ENCODE measurements around the gene CYP4F22.

Gene CYP4F22

DNA sequence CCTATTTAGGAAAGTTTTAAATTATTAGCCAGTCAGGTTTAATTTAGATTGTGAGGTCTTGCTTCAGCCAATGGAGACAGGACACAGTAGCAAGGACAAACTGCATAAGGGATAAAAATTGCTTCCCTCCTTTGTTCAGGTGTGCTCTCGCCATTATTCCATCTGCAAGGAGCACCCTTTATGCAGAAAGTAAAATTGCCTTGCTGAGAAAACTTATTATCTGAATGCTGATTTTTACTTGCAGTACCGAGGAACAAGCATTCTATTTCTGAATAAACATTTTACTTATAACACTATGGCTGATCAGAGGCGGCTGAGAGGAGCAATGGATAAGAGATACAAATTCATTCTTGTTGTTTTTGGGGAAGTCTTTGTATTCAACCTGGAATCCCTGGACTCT lies 8.0 kb downstream of the CYP4F22 start:
- no peak for DNase-seq (ENCODE audit: low read depth)
- no peak overlapping the region for H3K4me3 ChIP-seq (ENCODE audit: low read length)
- TF ChIP-seq, protein P1, sequence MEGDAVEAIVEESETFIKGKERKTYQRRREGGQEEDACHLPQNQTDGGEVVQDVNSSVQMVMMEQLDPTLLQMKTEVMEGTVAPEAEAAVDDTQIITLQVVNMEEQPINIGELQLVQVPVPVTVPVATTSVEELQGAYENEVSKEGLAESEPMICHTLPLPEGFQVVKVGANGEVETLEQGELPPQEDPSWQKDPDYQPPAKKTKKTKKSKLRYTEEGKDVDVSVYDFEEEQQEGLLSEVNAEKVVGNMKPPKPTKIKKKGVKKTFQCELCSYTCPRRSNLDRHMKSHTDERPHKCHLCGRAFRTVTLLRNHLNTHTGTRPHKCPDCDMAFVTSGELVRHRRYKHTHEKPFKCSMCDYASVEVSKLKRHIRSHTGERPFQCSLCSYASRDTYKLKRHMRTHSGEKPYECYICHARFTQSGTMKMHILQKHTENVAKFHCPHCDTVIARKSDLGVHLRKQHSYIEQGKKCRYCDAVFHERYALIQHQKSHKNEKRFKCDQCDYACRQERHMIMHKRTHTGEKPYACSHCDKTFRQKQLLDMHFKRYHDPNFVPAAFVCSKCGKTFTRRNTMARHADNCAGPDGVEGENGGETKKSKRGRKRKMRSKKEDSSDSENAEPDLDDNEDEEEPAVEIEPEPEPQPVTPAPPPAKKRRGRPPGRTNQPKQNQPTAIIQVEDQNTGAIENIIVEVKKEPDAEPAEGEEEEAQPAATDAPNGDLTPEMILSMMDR (conservative IDR thresholded peaks at IDR 0.05; ENCODE audit: low read depth, low read length): no peak

GRCh38 chr19:15517778-15518177 lies 9.5 kb downstream of the CYP4F22 start:
- no peak for DNase-seq (ENCODE audit: low read depth)
- TF ChIP-seq, protein P1 (conservative IDR thresholded peaks at IDR 0.05; ENCODE audit: low read depth, low read length): no peak
- no peak overlapping the region for H3K4me3 ChIP-seq (ENCODE audit: low read length)

GRCh38 chr19:15519433-15519976 lies 11.2 kb downstream of the CYP4F22 start:
- no peak for DNase-seq (ENCODE audit: low read depth)
- TF ChIP-seq, protein P1 (conservative IDR thresholded peaks at IDR 0.05; ENCODE audit: low read depth, low read length): no peak
- H3K4me3 ChIP-seq (ENCODE audit: low read length): no peak overlapping the region

GRCh38 chr19:15524781-15525180 lies 16.5 kb downstream of the CYP4F22 start:
- no peak for DNase-seq (ENCODE audit: low read depth)
- TF ChIP-seq, protein P1 (conservative IDR thresholded peaks at IDR 0.05; ENCODE audit: low read depth, low read length): no peak
- H3K4me3 ChIP-seq (ENCODE audit: low read length): no peak overlapping the region

DNA sequence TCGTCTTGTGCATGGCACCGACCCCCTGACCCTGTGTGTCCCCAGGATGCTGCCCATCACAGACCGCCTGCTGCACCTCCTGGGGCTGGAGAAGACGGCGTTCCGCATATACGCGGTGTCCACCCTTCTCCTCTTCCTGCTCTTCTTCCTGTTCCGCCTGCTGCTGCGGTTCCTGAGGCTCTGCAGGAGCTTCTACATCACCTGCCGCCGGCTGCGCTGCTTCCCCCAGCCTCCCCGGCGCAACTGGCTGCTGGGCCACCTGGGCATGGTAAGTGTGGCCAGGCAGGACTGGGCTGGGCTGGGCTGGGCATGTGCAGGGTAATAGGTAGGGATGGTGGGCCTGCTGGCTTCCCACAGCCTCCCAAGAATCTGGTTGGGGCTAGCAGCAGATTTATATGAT lies 17.0 kb downstream of the CYP4F22 start:
- TF ChIP-seq, protein P1 (conservative IDR thresholded peaks at IDR 0.05; ENCODE audit: low read depth, low read length): no peak

DNA sequence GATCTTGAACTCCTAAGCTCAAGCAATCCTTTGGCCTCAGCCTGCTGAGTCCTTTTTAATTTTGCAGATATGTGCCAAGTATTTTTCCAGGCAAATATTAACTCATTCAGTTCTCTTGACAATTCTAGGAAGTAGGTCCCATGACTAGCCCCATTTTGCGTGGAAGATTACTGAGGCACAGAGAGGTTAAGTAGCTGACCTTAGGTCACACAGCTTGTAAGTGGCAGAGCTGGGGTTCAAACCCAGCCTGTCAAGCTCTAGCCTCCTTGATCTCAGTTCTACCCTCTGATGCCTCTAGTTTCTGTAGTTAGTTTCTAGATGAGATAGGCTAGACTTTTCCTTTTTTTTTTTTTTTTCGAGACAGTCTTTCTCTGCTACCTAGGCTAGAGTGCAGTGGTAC lies 18.1 kb downstream of the CYP4F22 start:
- no peak overlapping the region for H3K4me3 ChIP-seq (ENCODE audit: low read length)
- TF ChIP-seq, protein P1 (conservative IDR thresholded peaks at IDR 0.05; ENCODE audit: low read depth, low read length): no peak
- DNase-seq (ENCODE audit: low read depth): no peak

More for the DNA sequence above, 17.0 kb downstream of the CYP4F22 start:
- no peak overlapping the region for H3K4me3 ChIP-seq (ENCODE audit: low read length)
- DNase-seq (ENCODE audit: low read depth): no peak

DNA sequence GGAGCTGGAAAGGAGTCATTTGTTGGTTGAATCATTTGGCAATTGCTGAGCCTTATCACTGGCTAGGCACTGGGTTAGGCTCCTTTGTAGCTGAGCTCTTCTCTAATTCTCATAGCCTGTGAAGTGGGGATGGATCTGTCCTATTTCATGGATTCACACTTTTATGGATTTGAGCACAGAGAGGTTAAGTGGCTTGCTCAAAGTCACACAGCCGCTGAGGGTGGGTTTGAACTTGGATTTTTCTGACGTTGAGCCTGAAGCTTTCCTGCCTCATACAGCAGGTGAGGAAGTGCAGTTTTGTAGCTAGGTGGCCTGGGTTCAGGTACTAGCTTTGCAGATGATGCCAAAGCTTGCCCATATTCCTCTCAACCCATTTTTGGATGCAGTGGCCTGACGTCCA lies 19.4 kb downstream of the CYP4F22 start:
- H3K4me3 ChIP-seq (ENCODE audit: low read length): no peak overlapping the region
- TF ChIP-seq, protein P1 (conservative IDR thresholded peaks at IDR 0.05; ENCODE audit: low read depth, low read length): no peak
- DNase-seq (ENCODE audit: low read depth): no peak
